Endothelial cell of umbilical vein (primary cell): Measurements from ENCODE around the gene NR2F6. TPM values are rescaled to one million over a fixed set of nuclear protein-coding genes. Genes with fewer than 3 reads are reported as not detected.

Source experiments
- BruUV-seq: library from RNA; stranded (reverse); fragments of 400-500 nt; replicated peaks from 2 replicates; lab custom pipeline; 2021; lab: Mats Ljungman, UMichigan
- CTCF ChIA-PET: fragments of 300-600, 350-600 bp; sonication (Branson Sonifier 250); formaldehyde crosslinking; loops from one replicate; lab custom pipeline; 2021; ENCODE audit warnings: antibody characterized with exemption, inconsistent platforms; lab: Charles Lee
- POLR2A ChIA-PET: fragments of 300-600, 350-600 bp; sonication (Branson Sonifier 250); formaldehyde crosslinking; loops from one replicate; lab custom pipeline; 2021; ENCODE audit warnings: antibody characterized with exemption, inconsistent platforms; lab: Charles Lee
- DNase-seq: peaks from one replicate; pipeline ENCODE4 v3.0.0-alpha.2; 2011; ENCODE audit warnings: low read depth, low spot score
- FAIRE-seq: peaks from 2 replicates; lab custom pipeline; 2011; peaks lifted over from hg19 to GRCh38; lab: Jason Lieb, UNC
- H2AFZ ChIP-seq: 2 replicates; pipeline ENCODE4 v1.6.0; 2012; ENCODE audit warnings: low read depth, low read length, control low read depth, inconsistent platforms
- H3K27ac ChIP-seq: 2 replicates; pipeline ENCODE4 v1.5.1; 2011; ENCODE audit warnings: low read depth, mild to moderate bottlenecking, control low read depth, low read length, moderate library complexity; ENCODE audit not compliant: insufficient read depth
- H3K27me3 ChIP-seq, 2 experiments: 2 replicates each; pipeline versions ENCODE4 v1.6.0 to v1.6.1; 2011; ENCODE audit warnings: low read length in 2 of 2, mixed read lengths in 1 of 2; ENCODE audit not compliant: control insufficient read depth in 2 of 2, insufficient read depth in 2 of 2
- H3K36me3 ChIP-seq, 2 experiments: 2 replicates in 1 of 2; 3 replicates in 1 of 2; pipeline ENCODE4 v1.5.1; 2011; ENCODE audit warnings: low read length in 2 of 2, mild to moderate bottlenecking in 1 of 2, moderate library complexity in 1 of 2; ENCODE audit not compliant: control insufficient read depth in 2 of 2, insufficient read depth in 2 of 2; ENCODE audit errors: extremely low read depth in 1 of 2
- H3K4me1 ChIP-seq: 3 replicates; pipeline ENCODE4 v1.5.1; 2011; ENCODE audit warnings: mild to moderate bottlenecking, low read length; ENCODE audit not compliant: control insufficient read depth, insufficient read depth; ENCODE audit errors: extremely low read depth
- H3K4me2 ChIP-seq: 2 replicates; pipeline ENCODE4 v1.6.1; 2011; ENCODE audit warnings: low read length, control low read depth, mixed read lengths; ENCODE audit not compliant: insufficient read depth
- H3K4me3 ChIP-seq, 3 experiments: fragments of 200-600 bp in 1 of 3; sonication (generic), shearing (Covaris generic) in 1 of 3; replicated peaks in 1 of 3; 2 replicates each; pipeline ENCODE4 v1.5.1; 2011 to 2016; ENCODE audit warnings: control low read depth in 3 of 3, low read length in 3 of 3, mild to moderate bottlenecking in 2 of 3, inconsistent platforms in 1 of 3, low read depth in 1 of 3, moderate library complexity in 1 of 3; ENCODE audit not compliant: insufficient read depth in 1 of 3
- H3K79me2 ChIP-seq: 2 replicates; pipeline ENCODE4 v1.6.0; 2012; ENCODE audit warnings: low read length, inconsistent platforms; ENCODE audit not compliant: control insufficient read depth, insufficient read depth
- H3K9ac ChIP-seq: replicated peaks from 2 replicates; pipeline ENCODE3; 2011; ENCODE audit warnings: low read length, control low read depth; ENCODE audit not compliant: insufficient read depth; ENCODE audit errors: extremely low read depth
- H3K9me1 ChIP-seq: replicated peaks from 3 replicates; pipeline ENCODE4 v1.6.0; 2011; ENCODE audit warnings: mild to moderate bottlenecking, low read length; ENCODE audit not compliant: control insufficient read depth, insufficient read depth; ENCODE audit errors: extremely low read depth
- H3K9me3 ChIP-seq: replicated peaks from 2 replicates; pipeline ENCODE4 v1.5.1; 2012; ENCODE audit warnings: low read length, inconsistent platforms; ENCODE audit not compliant: control insufficient read depth, insufficient read depth
- H4K20me1 ChIP-seq: replicated peaks from 2 replicates; pipeline ENCODE3; 2011; ENCODE audit warnings: mild to moderate bottlenecking, low read length; ENCODE audit not compliant: control insufficient read depth, insufficient read depth; ENCODE audit errors: extremely low read depth
- CTCF ChIP-seq, 2 donors: IDR thresholded peaks; 1 replicate in 1 of 2; 2 replicates in 1 of 2; pipeline ENCODE4 v1.5.1; 2011; ENCODE audit warnings: low read length in 2 of 2, mild to moderate bottlenecking in 2 of 2, moderate library complexity in 2 of 2, control low read depth in 1 of 2, inconsistent platforms in 1 of 2, low read depth in 1 of 2; ENCODE audit not compliant: insufficient read depth in 1 of 2; ENCODE audit errors: extremely low read depth in 1 of 2
- EZH2 ChIP-seq: IDR thresholded peaks from 2 replicates; pipeline ENCODE4 v1.6.1; 2012; ENCODE audit warnings: borderline replicate concordance, low read depth, mild to moderate bottlenecking, moderate library complexity, low read length, inconsistent platforms; ENCODE audit not compliant: severe bottlenecking
- FOS ChIP-seq: IDR thresholded peaks from 2 replicates; pipeline ENCODE4 v1.6.1; 2011; ENCODE audit warnings: mild to moderate bottlenecking, low read length, moderate library complexity, borderline replicate concordance; ENCODE audit not compliant: insufficient read depth
- GATA2 ChIP-seq: IDR thresholded peaks from 2 replicates; pipeline ENCODE4 v1.7.0; 2011; ENCODE audit warnings: low read depth, mild to moderate bottlenecking, moderate library complexity, mixed read lengths, low read length; ENCODE audit not compliant: insufficient read length, insufficient read depth
- JUN ChIP-seq: IDR thresholded peaks from 2 replicates; pipeline ENCODE4 v1.6.1; 2011; ENCODE audit warnings: borderline replicate concordance, low read depth; ENCODE audit not compliant: insufficient read length, insufficient read depth
- MAX ChIP-seq: IDR thresholded peaks from 2 replicates; pipeline ENCODE4 v1.6.1; 2011; ENCODE audit not compliant: insufficient read depth, insufficient read length
- MYC ChIP-seq: IDR thresholded peaks from one replicate; pipeline ENCODE4 v1.6.1; 2011; ENCODE audit warnings: mild to moderate bottlenecking, low read depth, low read length
- POLR2A ChIP-seq: IDR thresholded peaks from 2 replicates; pipeline ENCODE4 v1.6.1; 2012; ENCODE audit warnings: low read depth, mild to moderate bottlenecking, control low read depth, low read length
- POLR2AphosphoS5 ChIP-seq: IDR thresholded peaks from 2 replicates; pipeline ENCODE4 v1.6.1; 2012; ENCODE audit warnings: low read depth, mild to moderate bottlenecking, control low read depth, low read length, moderate library complexity; ENCODE audit not compliant: insufficient read depth
- dilution Hi-C: fragments of 300-500 bp; cut with MboI; formaldehyde crosslinking; loops from one replicate; pipeline ENCODE4 v1.15.0; 2019; ENCODE audit warnings: low sequenced_read_pairs; ENCODE audit not compliant: extremely low pct_ligation_motif_present
- intact Hi-C: fragments of 100-400 bp; cut with micrococcal nuclease; formaldehyde crosslinking; loops from one replicate; pipeline ENCODE4 v1.10.0; 2022
- polyA plus RNA-seq, 4 experiments: library from polyadenylated mRNA; depleted of rRNA in 3 of 4; stranded (reverse) in 3 of 4; unstranded in 1 of 4; fragments of >200 nt; gene quantifications; 2 replicates each; pipeline versions ENCODE4 v1.2.1 to v1.2.3, GENCODE V29; 2011 to 2012; ENCODE audit warnings: missing spikeins in 1 of 4
- total RNA-seq: library from RNA; stranded (reverse); gene quantifications from 2 replicates; pipeline ENCODE4 v1.2.3, GENCODE V29; 2021

The NR2F6 gene
- total and polyA plus RNA-seq, 2 donors (not counting 3 experiments of a cell fraction or from before 2014, with no cell fraction given) = 36.1 to 38.9 TPM

GRCh38 chr19:17232258-17232657 is 13.5 kb downstream of the NR2F6 start:
- Histone ChIP-seq H3K9me1 (no peaks in the 10 kb centered on the region), H3K27ac (no peak overlapping the region), H3K4me2 (no peak overlapping the region), H3K9ac (no peak overlapping the region), H3K79me2 (peaks cover 18% of the 10 kb centered on the region), H3K4me1 (peaks cover 11% of the 10 kb centered on the region), H2AFZ (no peak overlapping the region), H3K36me3 (peaks cover 0 to 11% of the 10 kb centered on the region in 2 experiments), H4K20me1 (no peaks in the 10 kb centered on the region), H3K4me3 (no peak overlapping the region), H3K27me3 (no peaks in the 10 kb centered on the region), H3K9me3 (no peaks in the 10 kb centered on the region)
- no peak for DNase-seq
- BruUV-seq = no TSS peak
- TF ChIP-seq MYC = no peak
- TF ChIP-seq POLR2A = no peak
- no peak for TF ChIP-seq JUN
- no peak for TF ChIP-seq MAX
- no peak for TF ChIP-seq CTCF (IDR thresholded peaks at IDR 0.05; ENCODE audit: extremely low read depth in 1 of 2, insufficient read depth in 1 of 2, low read depth in 1 of 2, low read length in 2 of 2)
- TF ChIP-seq POLR2AphosphoS5 = no peak
- no peak for TF ChIP-seq GATA2
- TF ChIP-seq EZH2 = no peak
- no peak for TF ChIP-seq FOS
- POLR2A ChIA-PET = no interaction called here
- CTCF ChIA-PET = interaction anchor here (1.2 kb wide), 1 partner anchor 9 kb away, joined by 3 read pairs; no protein-coding TSS in a partner anchor
- no peak for FAIRE-seq
- dilution Hi-C loops = no loop called here
- intact Hi-C loops = no loop called here
